Measurements from ENCODE around the gene F2RL3. TPM values are rescaled to one million over a fixed set of nuclear protein-coding genes. Genes with fewer than 3 reads are reported as not detected.

The F2RL3 gene
- total RNA-seq, 1 donor from 2014 or later = not detected

DNA sequence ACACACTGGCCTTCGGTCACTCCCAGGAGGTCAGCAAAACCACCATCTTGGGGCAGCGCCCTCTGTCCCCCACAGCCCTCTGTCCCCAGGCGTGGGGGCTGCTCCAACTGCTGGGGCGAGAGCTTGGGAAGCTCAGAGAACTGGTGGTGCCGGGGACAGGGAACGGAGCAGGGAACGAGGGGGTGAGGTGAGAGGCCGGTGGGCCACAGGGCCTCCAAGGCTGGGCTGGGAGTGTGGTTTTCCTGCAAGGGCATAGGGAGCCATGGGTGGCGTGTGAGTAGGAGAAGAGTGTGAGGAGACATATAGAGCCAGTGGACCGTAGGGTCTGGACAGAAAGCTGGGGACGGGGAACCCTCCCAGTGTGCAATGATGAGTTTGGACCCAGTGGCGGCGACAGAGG lies 34.1 kb downstream of the F2RL3 start:
- H3K27ac Mint-ChIP-seq = no peak overlapping the region
- H3K4me1 Mint-ChIP-seq (ENCODE audit: unreplicated experiment) = no peaks in the 10 kb centered on the region
- peaks cover 30% of the 10 kb centered on the region for H3K36me3 Mint-ChIP-seq

GRCh38 chr19:16927883-16928282 lies 39.1 kb downstream of the F2RL3 start:
- DNase-seq (ENCODE audit: extremely low spot score, unreplicated experiment) = no peak
- Mint-ChIP-seq H3K27ac (no peak overlapping the region), H3K4me1 (ENCODE audit: unreplicated experiment) (no peaks in the 10 kb centered on the region), H3K9me3 (peaks cover 7% of the 10 kb centered on the region), H3K27me3 (no peaks in the 10 kb centered on the region), H3K4me3 (no peak overlapping the region), H3K36me3 (peaks cover 34% of the 10 kb centered on the region)
- TF ChIP-seq CTCF (conservative IDR thresholded peaks at IDR 0.05) = no peak

More for the DNA sequence above, 34.1 kb downstream of the F2RL3 start:
- no peak for TF ChIP-seq CTCF (conservative IDR thresholded peaks at IDR 0.05)
- Mint-ChIP-seq H3K27me3 (no peaks in the 10 kb centered on the region), H3K4me3 (no peak overlapping the region), H3K9me3 (peaks cover 7% of the 10 kb centered on the region)
- DNase-seq (ENCODE audit: extremely low spot score, unreplicated experiment) = no peak

GRCh38 chr19:16928351-16928750 lies 39.6 kb downstream of the F2RL3 start:
- TF ChIP-seq CTCF (conservative IDR thresholded peaks at IDR 0.05) = no peak
- Mint-ChIP-seq H3K4me3 (no peak overlapping the region), H3K36me3 (peaks cover 29% of the 10 kb centered on the region), H3K4me1 (ENCODE audit: unreplicated experiment) (no peaks in the 10 kb centered on the region), H3K9me3 (peaks cover 7% of the 10 kb centered on the region), H3K27me3 (no peaks in the 10 kb centered on the region), H3K27ac (no peak overlapping the region)
- no peak for DNase-seq (ENCODE audit: extremely low spot score, unreplicated experiment)

- no peaks in the 10 kb centered on the region for H3K4me1 Mint-ChIP-seq (ENCODE audit: unreplicated experiment)
- peaks cover 29% of the 10 kb centered on the region for H3K36me3 Mint-ChIP-seq
- H3K4me3 Mint-ChIP-seq = no peak overlapping the region
- H3K9me3 Mint-ChIP-seq = peaks cover 7% of the 10 kb centered on the region
- TF ChIP-seq CTCF (conservative IDR thresholded peaks at IDR 0.05) = no peak
- no peak for DNase-seq (ENCODE audit: extremely low spot score, unreplicated experiment)
- H3K27me3 Mint-ChIP-seq = no peaks in the 10 kb centered on the region
- H3K27ac Mint-ChIP-seq = no peak overlapping the region
These were observed 40.1 kb downstream of the F2RL3 start for GRCh38 chr19:16928916-16929315.

DNA sequence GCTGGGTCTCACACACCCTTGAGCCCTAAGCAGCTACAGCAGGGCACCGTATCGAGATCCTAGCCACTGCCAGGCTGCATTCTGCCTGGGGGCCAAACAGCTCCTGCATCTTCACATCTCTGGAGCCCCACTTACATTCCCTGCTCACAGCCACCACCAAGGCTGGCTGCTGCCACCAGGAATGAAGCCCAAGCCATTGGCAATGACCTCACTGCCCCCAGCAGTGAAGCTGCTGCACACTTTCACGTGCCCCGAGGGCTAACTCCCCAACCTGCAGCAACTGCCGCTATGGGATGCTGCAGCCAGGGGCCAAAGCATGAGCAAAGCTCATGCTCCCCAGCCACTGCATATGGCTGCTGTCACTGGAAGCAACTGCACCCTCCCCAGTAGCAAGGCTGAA lies 42.0 kb downstream of the F2RL3 start:
- no peak overlapping the region for H3K27ac Mint-ChIP-seq
- H3K4me3 Mint-ChIP-seq = no peak overlapping the region
- no peaks in the 10 kb centered on the region for H3K27me3 Mint-ChIP-seq
- H3K9me3 Mint-ChIP-seq = peaks cover 14% of the 10 kb centered on the region
- H3K4me1 Mint-ChIP-seq (ENCODE audit: unreplicated experiment) = no peaks in the 10 kb centered on the region
- DNase-seq (ENCODE audit: extremely low spot score, unreplicated experiment) = no peak
- peaks cover 32% of the 10 kb centered on the region for H3K36me3 Mint-ChIP-seq
- no peak for TF ChIP-seq CTCF (conservative IDR thresholded peaks at IDR 0.05)

DNA sequence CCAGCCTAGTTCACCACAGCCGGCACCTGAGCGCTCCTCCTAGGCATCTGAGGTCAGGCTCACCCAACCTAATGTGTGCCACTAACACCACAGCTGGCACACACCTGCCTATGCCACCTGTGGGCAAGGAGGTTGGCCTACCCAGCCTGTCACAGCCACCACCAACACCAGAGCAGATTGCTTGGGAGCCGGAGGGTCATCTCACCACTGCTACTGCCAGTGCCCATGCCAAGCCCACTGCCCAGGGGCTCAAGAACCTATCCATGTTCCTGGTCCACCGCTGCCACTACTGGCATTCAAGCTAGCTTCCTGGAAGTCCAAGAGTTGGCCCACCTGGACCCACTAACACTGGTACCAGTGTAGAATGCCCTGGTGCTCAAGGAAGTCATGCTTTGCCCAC lies 42.5 kb downstream of the F2RL3 start:
- H3K4me3 Mint-ChIP-seq = no peak overlapping the region
- TF ChIP-seq CTCF (conservative IDR thresholded peaks at IDR 0.05) = no peak
- no peak for DNase-seq (ENCODE audit: extremely low spot score, unreplicated experiment)
- H3K36me3 Mint-ChIP-seq = peaks cover 32% of the 10 kb centered on the region
- H3K27me3 Mint-ChIP-seq = no peaks in the 10 kb centered on the region
- no peaks in the 10 kb centered on the region for H3K4me1 Mint-ChIP-seq (ENCODE audit: unreplicated experiment)
- H3K9me3 Mint-ChIP-seq = peaks cover 14% of the 10 kb centered on the region
- no peak overlapping the region for H3K27ac Mint-ChIP-seq

All from type B pancreatic cell (in vitro differentiated cells).